GM19438 (cell line): ENCODE data around the gene TNPO1.

Experiments
- ATAC-seq: cut with Tn5 transposase; IDR thresholded peaks from one replicate; pipeline ENCODE4 v1.9.1; 2021; ENCODE audit warnings: low read depth; ENCODE audit not compliant: unreplicated experiment

TNPO1 gene

GRCh38 chr5:72817671-72818266, 1.3 kb downstream of the TNPO1 start:
- no peak for ATAC-seq

GRCh38 chr5:72818866-72819534, 2.5 kb downstream of the TNPO1 start:
- no peak for ATAC-seq

GRCh38 chr5:72821776-72822175, 5.3 kb downstream of the TNPO1 start:
- ATAC-seq, result no peak

- ATAC-seq, result no peak
Observed at GRCh38 chr5:72822944-72823343, 6.5 kb downstream of the TNPO1 start.

GRCh38 chr5:72829707-72830106, 13.2 kb downstream of the TNPO1 start:
- ATAC-seq, result no peak

DNA sequence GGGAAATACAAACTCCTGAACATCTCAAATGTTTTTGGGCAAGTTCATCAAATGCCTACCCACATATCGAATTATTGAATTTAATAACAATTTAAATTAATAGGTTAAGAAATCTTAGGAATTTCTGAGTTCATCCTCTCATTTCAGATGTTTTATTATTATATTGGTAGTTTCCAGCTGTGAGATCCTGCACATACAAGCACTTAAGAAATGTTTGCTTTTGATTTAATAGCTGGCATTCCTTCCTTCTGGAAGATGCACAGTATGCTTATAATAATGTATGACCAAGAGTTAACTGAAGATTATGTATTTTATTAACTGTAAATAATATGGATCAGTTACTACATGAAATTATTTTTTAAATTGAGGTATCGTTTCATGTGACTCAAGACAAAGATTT, 13.9 kb downstream of the TNPO1 start:
- no peak for ATAC-seq

- ATAC-seq, result no peak
Observed at GRCh38 chr5:72831685-72832084, 15.2 kb downstream of the TNPO1 start.

DNA sequence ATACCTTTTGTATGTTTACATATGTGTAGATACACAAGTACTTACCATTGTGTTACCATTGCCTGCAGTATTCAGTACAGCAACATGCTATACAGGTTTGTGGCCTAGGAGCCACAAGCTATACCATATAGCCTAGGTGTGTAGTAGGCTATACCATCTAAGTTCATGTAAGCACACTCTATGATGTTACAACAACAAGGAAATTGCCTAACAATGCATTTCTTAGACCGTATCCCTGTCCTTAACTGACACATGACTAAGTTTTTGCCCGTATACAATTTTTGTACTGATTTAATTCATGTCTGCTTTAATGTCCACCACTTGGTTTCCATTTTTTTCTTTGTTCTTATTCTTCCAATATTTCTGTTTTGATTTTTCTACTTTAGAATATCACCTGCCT, 18.5 kb downstream of the TNPO1 start:
- ATAC-seq, result no peak

GRCh38 chr5:72835633-72836032, 19.2 kb downstream of the TNPO1 start:
- ATAC-seq, result no peak

DNA sequence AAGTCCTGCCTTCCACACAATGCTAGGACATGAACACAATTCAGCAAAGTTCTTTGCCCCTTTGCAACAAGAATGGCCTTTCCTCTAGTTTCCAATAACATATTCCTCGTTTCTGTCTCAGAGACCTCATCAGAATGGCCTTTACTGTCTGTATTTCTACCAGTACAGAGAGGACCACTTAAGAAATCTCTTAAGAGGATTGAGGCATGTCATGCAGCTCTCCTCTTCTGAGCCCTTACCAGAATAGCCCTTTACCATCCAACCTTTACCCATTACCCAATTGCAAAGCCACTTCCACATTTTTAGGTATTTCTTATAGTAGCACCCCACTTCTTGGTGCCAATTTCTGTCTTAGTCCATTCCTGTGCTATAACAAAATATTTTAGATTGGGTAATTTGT, 20.3 kb downstream of the TNPO1 start:
- ATAC-seq, result no peak

DNA sequence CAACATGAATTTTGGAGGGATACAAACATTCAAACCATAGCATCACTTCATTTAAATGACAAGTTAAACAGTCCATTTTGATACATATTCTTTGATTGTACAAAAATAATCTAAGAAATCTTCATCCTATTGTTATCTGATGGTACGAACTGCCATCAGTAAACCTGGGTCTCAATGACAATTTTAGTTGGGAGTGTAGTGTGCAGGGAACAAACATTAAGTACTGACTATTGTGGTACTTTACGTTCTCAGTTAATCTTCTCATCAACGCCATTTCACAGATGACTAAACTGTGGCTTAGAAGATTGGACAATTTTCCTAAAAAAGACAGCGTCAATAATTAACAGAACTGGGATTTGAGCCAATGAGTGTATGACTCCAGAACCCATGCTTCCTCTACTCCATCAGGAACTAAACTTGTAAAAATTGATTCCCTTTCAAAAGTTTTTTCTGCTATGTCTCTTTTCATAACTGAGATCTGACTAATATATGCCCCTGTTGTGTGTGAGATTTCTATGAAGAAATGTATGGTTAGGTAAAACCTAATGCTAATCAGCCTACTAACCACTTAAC, 21.1 kb downstream of the TNPO1 start:
- no peak for ATAC-seq

DNA sequence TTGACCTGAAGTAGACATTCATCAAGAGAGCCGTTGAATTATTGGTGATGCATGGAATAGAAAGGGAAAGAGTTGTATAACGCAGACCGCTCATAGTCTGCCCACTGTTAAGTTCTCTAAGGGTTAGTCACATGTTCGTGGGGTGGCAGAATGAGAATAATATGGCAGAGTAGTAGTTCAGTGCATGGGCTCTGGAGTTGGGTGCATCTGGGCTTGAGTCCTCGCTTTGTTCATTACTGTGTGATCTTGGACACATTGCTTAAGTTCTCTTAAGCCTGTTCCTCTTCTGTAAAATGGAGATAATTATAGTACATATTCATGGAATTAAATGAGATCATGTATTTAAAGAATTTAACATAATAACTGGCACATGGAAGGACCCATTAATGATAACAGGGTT, 23.6 kb downstream of the TNPO1 start:
- no peak for ATAC-seq

- ATAC-seq, result no peak
Observed at GRCh38 chr5:72841756-72842535, 25.5 kb downstream of the TNPO1 start.

DNA sequence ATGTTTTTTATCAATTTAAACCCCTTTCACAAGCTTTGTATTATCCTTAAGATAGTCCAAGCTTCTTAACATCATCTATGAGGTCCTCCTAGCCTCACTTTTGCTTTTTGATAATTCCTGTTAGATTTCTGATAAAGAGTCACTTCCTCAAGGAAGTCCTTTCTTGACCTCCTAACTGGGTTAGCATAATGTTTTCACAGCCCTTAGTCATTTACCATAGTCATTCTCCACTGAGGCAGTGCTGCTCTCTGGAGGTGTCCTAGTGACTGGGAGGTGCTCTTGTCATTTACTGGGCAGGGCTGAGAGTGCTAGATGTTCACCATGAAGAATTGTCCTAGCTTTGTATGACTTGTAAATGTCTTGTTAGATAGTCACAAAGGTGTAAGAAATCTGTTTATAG, 26.4 kb downstream of the TNPO1 start:
- ATAC-seq, result no peak

- ATAC-seq, result no peak
Observed at GRCh38 chr5:72844218-72844603, 27.8 kb downstream of the TNPO1 start.

- no peak for ATAC-seq
Observed at GRCh38 chr5:72845889-72846288, 29.4 kb downstream of the TNPO1 start.

DNA sequence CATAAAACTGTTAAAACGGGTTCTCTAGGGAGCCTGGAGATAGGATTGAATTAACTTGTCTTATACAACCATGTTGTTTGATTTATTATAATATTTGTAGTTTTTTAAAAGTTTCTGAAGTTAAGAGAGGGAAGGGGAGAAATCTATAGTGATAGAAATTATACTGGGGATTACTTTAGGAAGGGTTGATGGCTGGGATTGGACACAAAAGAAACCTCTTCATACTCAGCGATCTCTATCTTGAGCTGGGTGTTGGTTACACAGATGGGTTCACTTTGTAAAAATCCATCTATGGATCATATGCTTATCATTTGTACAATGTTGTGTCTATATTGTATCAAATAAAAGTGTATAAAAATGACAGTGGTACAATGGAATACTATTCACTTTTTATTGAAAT, 30.0 kb downstream of the TNPO1 start:
- no peak for ATAC-seq

DNA sequence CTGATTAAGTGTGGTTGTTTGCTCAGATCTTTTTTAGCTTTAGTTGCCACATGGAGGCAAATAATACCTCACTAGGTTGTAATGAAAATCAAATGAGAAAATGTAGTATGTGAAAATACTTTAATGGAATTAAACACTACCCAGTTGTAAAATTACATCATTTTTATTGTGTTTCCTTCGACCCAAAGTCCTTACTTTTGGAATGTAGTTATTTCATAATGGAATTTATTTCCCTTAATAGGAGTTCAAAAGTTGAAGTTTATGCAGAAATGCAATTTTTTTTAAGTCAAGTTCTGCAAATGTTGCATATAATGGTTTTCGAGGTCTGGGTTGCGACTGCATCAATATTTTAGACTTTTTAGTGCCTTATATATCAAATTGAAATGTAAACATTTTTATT, 31.0 kb downstream of the TNPO1 start:
- ATAC-seq, result no peak

GRCh38 chr5:72847989-72848473, 31.6 kb downstream of the TNPO1 start:
- ATAC-seq, result peak; percentile 73

DNA sequence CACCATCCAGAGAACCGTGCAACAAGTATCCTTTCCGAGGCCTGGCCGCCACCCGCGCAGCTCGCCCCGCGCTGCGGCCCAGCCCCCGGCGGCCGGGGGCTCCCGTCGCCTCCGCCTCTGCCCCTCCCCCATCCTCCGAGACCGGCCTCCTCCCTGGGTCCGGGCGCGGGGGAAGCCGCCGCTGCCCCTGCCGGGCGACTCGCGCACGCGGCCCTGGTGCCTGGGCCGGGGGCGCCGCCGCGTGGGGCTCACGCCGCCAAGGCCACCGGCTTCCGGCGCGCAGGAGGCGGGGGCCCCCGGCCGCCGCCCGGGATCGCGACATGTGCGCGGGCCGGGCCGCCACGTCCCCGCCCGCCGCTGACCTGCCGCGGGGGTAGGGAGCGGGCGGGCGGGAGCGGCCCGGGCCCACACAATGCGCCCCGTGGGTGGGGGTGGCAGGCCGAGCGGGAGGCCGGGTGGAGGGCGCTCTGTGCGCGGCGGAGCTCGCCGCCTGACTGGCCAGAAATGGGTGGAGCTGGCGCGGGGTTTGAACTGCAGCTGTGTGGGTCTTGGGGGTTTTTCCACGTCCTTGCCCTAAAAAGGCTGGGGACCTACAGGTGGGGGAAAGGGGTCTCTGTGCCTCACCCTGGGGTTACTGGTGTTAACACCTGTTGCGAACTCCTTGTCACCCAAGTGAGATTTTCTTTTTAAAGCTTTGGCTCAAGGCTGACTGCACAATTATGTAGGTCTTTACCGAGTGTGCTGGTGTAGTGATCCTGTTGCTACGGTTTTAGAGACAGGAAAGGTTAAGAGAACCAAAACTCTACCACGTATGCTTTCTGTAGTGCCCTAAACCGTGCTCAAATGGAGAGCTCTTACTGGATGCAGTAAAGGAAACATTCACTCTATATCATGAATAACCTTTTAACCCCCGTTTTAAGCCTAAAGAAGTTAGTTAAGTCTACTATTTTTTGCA, 32.3 kb downstream of the TNPO1 start:
- ATAC-seq, result peak; percentile 49
